Testis (tissue), 3 donors: Measurements from ENCODE around the gene HEBP1. TPM values are rescaled to one million over a fixed set of nuclear protein-coding genes. Genes with fewer than 3 reads are reported as not detected.

ENCODE experiments used
- DNase-seq: peaks from one replicate; pipeline ENCODE4 v3.0.0-alpha.2; 2019
- H3K27ac ChIP-seq, 2 donors: fragments of 200-600 bp; sonication (generic); one replicate each; pipeline ENCODE4 v1.5.1; 2019
- H3K27me3 ChIP-seq: fragments of 200-600 bp; sonication (generic); one replicate; pipeline ENCODE4 v1.5.1; 2019
- H3K36me3 ChIP-seq: fragments of 200-600 bp; sonication (generic); one replicate; pipeline ENCODE4 v1.5.1; 2017; ENCODE audit warnings: low read depth; ENCODE audit errors: missing control alignments
- H3K4me1 ChIP-seq: fragments of 200-600 bp; sonication (generic); one replicate; pipeline ENCODE4 v1.5.1; 2019
- H3K4me3 ChIP-seq, 2 donors: fragments of 200-600 bp; sonication (generic); one replicate each; pipeline ENCODE4 v1.5.1; 2017 to 2019
- H3K9me3 ChIP-seq: fragments of 200-600 bp; sonication (generic); one replicate; pipeline ENCODE4 v1.5.1; 2017
- CTCF ChIP-seq, 3 experiments: fragments of 450-650 bp in 2 of 3; fragments of 200-600 bp in 1 of 3; sonication (generic) in 1 of 3; IDR thresholded peaks; one replicate each; pipeline ENCODE4 v1.5.1; 2016 to 2019; ENCODE audit warnings: antibody characterized with exemption in 3 of 3, mild to moderate bottlenecking in 2 of 3, moderate library complexity in 1 of 3
- POLR2A ChIP-seq: fragments of 450-650 bp; IDR thresholded peaks from one replicate; pipeline ENCODE4 v1.6.1; 2017; ENCODE audit warnings: antibody characterized with exemption, mild to moderate bottlenecking, moderate library complexity
- WGBS, 2 donors: methylation state at CpG; one replicate each; pipeline ENCODE4 v1.1.5; 2018; 5-methylcytosine and 5-hydroxymethylcytosine counted together
- intact Hi-C: fragments of 100-400 bp; cut with DNase I; formaldehyde crosslinking; loops from one replicate; pipeline ENCODE4 v1.15.1; 2023; ENCODE audit warnings: low total_unique reads
- polyA plus RNA-seq: library from polyadenylated mRNA; stranded (reverse); fragments of 350-450 nt; fragmentation: Illumina TruSeq; extraction: RNeasy Lipid Tissue Mini Kit (QIAGEN cat#74804); gene quantifications from one replicate; pipeline ENCODE4 v1.2.3, GENCODE V29; 2014; ENCODE audit warnings: low read depth, low replicate concordance; ENCODE audit not compliant: insufficient read depth
- total RNA-seq, 2 donors: library from RNA; depleted of rRNA; stranded (reverse); fragments of >200 nt; gene quantifications; one replicate each; pipeline ENCODE4 v1.2.3, GENCODE V29; 2016

Gene HEBP1
- total and polyA plus RNA-seq, 3 donors from 2014 or later = 48.7 to 57.3 (median 55.6) TPM

- intact Hi-C loops = no loop called here
- TF ChIP-seq CTCF (IDR thresholded peaks at IDR 0.05) (no peak), POLR2A (no peak)
- Histone ChIP-seq H3K9me3 (no peaks in the 10 kb centered on the region), H3K27ac (no peak overlapping the region), H3K4me1 (no peaks in the 10 kb centered on the region), H3K27me3 (no peaks in the 10 kb centered on the region), H3K36me3 (no peaks in the 10 kb centered on the region), H3K4me3 (no peak overlapping the region)
- WGBS, 2 donors = 83 to 92% methylated on average over 4 of the region's 4 CpGs
- no peak for DNase-seq
Measured at GRCh38 chr12:12964255-12964654, 35.8 kb downstream of the HEBP1 start.

- WGBS, 2 donors = 79 to 87% methylated on average over 5 of the region's 5 CpGs
- Histone ChIP-seq H3K27ac (no peak overlapping the region), H3K4me3 (no peak overlapping the region), H3K9me3 (no peaks in the 10 kb centered on the region), H3K27me3 (no peaks in the 10 kb centered on the region), H3K36me3 (no peaks in the 10 kb centered on the region), H3K4me1 (no peaks in the 10 kb centered on the region)
- intact Hi-C loops = no loop called here
- DNase-seq = no peak
- TF ChIP-seq CTCF (IDR thresholded peaks at IDR 0.05) (no peak), POLR2A (no peak)
Measured at GRCh38 chr12:12960639-12961209, 39.3 kb downstream of the HEBP1 start.

- Histone ChIP-seq H3K4me3 (no peak overlapping the region), H3K36me3 (no peaks in the 10 kb centered on the region), H3K27ac (no peak overlapping the region), H3K4me1 (no peaks in the 10 kb centered on the region), H3K27me3 (no peaks in the 10 kb centered on the region), H3K9me3 (no peaks in the 10 kb centered on the region)
- intact Hi-C loops = no loop called here
- 75 to 77% methylated on average over 7 of the region's 7 CpGs for WGBS, 2 donors
- no peak for DNase-seq
- TF ChIP-seq CTCF (IDR thresholded peaks at IDR 0.05) (no peak), POLR2A (no peak)
Measured at GRCh38 chr12:12958886-12959285, 41.2 kb downstream of the HEBP1 start.

- no peak for DNase-seq
- 90 to 92% methylated on average over 6 of the region's 6 CpGs for WGBS, 2 donors
- Histone ChIP-seq H3K27ac (no peak overlapping the region), H3K4me3 (no peak overlapping the region), H3K27me3 (no peaks in the 10 kb centered on the region), H3K36me3 (no peaks in the 10 kb centered on the region), H3K9me3 (no peaks in the 10 kb centered on the region), H3K4me1 (no peaks in the 10 kb centered on the region)
- TF ChIP-seq CTCF (IDR thresholded peaks at IDR 0.05) (no peak), POLR2A (no peak)
- intact Hi-C loops = no loop called here
Measured at GRCh38 chr12:12954878-12955625, 45.0 kb downstream of the HEBP1 start.

- intact Hi-C loops = no loop called here
- DNase-seq = no peak
- Histone ChIP-seq H3K27me3 (no peaks in the 10 kb centered on the region), H3K9me3 (no peaks in the 10 kb centered on the region), H3K36me3 (no peaks in the 10 kb centered on the region), H3K4me1 (no peaks in the 10 kb centered on the region), H3K4me3 (no peak overlapping the region), H3K27ac (no peak overlapping the region)
- no peak for TF ChIP-seq POLR2A
- no peak for TF ChIP-seq CTCF (IDR thresholded peaks at IDR 0.05)
- WGBS, 2 donors = 77 to 88% methylated on average over 4 of the region's 4 CpGs
Measured at GRCh38 chr12:12954356-12954755, 45.7 kb downstream of the HEBP1 start.
